IgD-negative memory B cell (primary cell): ENCODE data around the gene HAPLN2. TPM values are rescaled to one million over a fixed set of nuclear protein-coding genes. Genes with fewer than 3 reads are reported as not detected.

ENCODE experiments used
- H3K27ac Mint-ChIP-seq, 3 donors: one replicate each; pipeline ENCODE4 v1.8.0; 2020 to 2022; ENCODE audit warnings: mild to moderate bottlenecking in 3 of 3, mixed read lengths in 3 of 3, moderate library complexity in 1 of 3
- H3K27me3 Mint-ChIP-seq: one replicate; pipeline ENCODE4 v1.8.0; 2021; ENCODE audit warnings: mixed read lengths
- H3K36me3 Mint-ChIP-seq: one replicate; pipeline ENCODE4 v1.8.0; 2020; ENCODE audit warnings: mild to moderate bottlenecking, mixed read lengths
- H3K4me1 Mint-ChIP-seq, 3 donors: one replicate each; pipeline ENCODE4 v1.8.0; 2020 to 2022; ENCODE audit warnings: mixed read lengths in 3 of 3, mild to moderate bottlenecking in 1 of 3
- H3K4me3 Mint-ChIP-seq, 4 donors: one replicate each; pipeline ENCODE4 v1.8.0; 2020 to 2022; ENCODE audit warnings: mild to moderate bottlenecking in 4 of 4, mixed read lengths in 4 of 4, moderate library complexity in 3 of 4
- H3K9me3 Mint-ChIP-seq, 3 donors: one replicate each; pipeline ENCODE4 v1.8.0; 2020 to 2021; ENCODE audit warnings: mixed read lengths in 3 of 3, mild to moderate bottlenecking in 1 of 3
- polyA plus RNA-seq: library from polyadenylated mRNA; unstranded; fragments of 300-500 nt; fragmentation: Illumina TruSeq; gene quantifications from one replicate; pipeline ENCODE4 v1.2.3, GENCODE V29; 2021

Gene HAPLN2
- polyA plus RNA-seq, 1 donor from 2014 or later: not detected

DNA sequence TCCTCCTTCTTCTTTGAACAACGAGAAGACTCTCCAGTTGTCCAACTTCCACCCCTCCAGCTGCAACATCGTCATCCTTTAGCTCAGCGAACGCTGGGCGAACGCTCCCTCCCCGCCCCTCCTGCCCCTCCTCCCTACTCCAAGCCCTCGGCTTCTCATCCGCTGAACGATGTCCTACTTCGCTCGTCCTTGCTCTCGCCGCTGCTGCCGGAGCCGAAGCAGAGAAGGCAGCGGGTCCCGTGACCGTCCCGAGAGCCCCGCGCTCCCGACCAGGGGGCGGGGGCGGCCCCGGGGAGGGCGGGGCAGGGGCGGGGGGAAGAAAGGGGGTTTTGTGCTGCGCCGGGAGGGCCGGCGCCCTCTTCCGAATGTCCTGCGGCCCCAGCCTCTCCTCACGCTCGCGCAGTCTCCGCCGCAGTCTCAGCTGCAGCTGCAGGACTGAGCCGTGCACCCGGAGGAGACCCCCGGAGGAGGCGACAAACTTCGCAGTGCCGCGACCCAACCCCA lies 22.6 kb downstream of the HAPLN2 start, which contains the start of gene BCAN:
TSS of gene BCAN (plus strand) at position 357 of the 504 bp plus-strand sequence. CDS start 3,938 bp downstream, outside the sequence.
- Mint-ChIP-seq H3K36me3 (peaks cover 3% of the 10 kb centered on the region), H3K4me3 (peak within 1 kb of the TSS; percentile 17 to 83 (median 52)), H3K9me3 (no peaks in the 10 kb centered on the region), H3K27ac (no peak within 1 kb of the TSS), H3K4me1 (peaks cover 10 to 14% (median 12%) of the 10 kb centered on the region in 3 donors), H3K27me3 (peaks cover 59% of the 10 kb centered on the region)

DNA sequence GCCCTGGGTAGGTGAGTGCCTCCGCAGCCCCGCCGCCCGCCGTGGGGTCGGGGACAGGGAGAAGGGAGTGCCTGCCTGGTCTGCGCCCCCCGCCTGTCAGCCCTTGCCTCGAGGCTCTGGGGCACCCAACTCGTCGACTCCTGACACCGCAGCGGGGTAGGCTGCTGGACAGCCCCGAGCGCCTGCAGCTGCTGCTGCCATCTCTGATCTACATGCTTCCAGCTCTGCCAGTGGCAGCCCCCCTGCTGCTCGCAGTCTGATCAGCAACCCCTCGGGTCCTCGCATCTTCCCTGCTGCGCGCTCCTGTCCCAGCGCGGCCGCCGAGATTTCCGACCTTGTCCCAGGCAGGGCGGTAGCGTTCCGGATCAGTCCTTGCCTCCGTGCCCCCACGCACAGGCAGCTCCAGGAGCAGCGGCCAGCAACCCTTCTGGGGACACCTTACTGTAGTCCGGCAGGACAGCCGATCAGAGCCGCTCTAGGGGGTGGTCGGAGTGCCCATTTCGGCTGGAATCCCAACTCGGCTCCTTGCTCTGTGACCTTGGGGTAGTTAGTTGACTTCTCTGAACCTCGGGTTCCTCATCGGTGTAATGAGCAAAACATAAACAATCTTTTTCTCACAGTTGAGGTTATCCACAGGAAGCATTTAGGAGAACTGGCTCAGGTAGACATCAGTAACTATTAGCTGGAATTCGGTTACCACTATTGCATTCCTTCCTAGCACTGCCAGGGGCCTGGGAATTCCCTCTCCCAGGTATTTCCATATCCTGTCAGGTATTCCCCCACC lies 23.2 kb downstream of the HAPLN2 start:
- H3K36me3 Mint-ChIP-seq: peaks cover 3% of the 10 kb centered on the region
- peak overlapping the region; percentile 5 to 83 (median 52) for H3K4me3 Mint-ChIP-seq
- peaks cover 58% of the 10 kb centered on the region for H3K27me3 Mint-ChIP-seq
- H3K27ac Mint-ChIP-seq: no peak overlapping the region
- H3K4me1 Mint-ChIP-seq: peaks cover 10 to 14% (median 12%) of the 10 kb centered on the region in 3 donors
- no peaks in the 10 kb centered on the region for H3K9me3 Mint-ChIP-seq

DNA sequence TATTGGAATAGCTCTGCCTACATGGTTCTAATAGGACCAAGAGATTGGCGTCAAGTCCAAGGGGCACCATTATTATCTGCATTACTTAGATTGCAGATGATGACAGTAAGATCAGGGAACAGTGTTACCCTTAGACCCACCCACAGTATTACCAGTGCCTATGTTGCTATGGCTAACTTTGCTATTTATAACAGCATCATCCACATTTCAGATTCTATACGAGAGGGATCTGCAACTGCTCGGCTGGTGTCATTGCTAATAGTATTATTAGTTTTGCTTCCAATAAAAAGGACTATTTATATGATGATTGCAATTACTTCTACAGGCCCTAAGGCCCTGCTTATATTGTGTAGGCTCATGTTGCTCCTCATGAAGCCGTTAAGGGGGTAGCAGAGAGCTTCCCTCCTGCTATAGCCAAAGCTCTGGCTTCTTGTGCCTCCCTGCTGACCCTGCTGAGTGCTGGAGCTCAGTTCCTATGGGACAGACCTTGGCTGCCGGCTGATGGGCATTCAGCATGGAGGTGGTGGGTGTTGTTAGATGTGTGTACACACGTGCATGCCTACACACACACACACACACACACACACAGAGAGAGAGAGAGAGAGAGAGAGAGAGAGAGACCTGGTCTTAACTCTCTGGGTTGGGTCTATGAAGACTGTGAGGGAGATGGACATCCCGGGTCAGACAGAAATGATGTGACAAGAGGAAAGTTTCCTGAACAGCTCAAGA lies 24.0 kb downstream of the HAPLN2 start:
- H3K4me1 Mint-ChIP-seq: peaks cover 10 to 14% (median 12%) of the 10 kb centered on the region in 3 donors
- H3K4me3 Mint-ChIP-seq: peak overlapping the region in 2 of 4 donors; percentile 24 to 41
- peaks cover 59% of the 10 kb centered on the region for H3K27me3 Mint-ChIP-seq
- no peak overlapping the region for H3K27ac Mint-ChIP-seq
- no peaks in the 10 kb centered on the region for H3K9me3 Mint-ChIP-seq
- H3K36me3 Mint-ChIP-seq: peaks cover 2% of the 10 kb centered on the region

DNA sequence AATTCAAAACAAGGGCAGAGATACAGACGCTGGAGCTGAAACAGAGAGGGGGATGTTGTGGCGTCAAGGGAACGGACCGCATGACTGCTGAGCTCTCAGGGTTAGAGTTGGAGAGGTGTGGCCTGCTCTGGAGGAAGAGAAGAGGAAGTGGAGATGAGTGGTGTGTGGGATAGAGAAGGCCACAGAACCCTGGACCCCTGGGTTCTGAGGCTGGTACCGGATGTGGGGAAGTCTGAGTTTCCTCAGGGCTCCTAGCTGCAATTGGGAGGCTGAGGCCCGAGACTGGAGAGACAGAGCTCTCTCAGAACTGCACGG lies 24.5 kb downstream of the HAPLN2 start:
- no peak overlapping the region for H3K27ac Mint-ChIP-seq
- H3K9me3 Mint-ChIP-seq: no peaks in the 10 kb centered on the region
- H3K4me1 Mint-ChIP-seq: peaks cover 10 to 14% (median 12%) of the 10 kb centered on the region in 3 donors
- H3K27me3 Mint-ChIP-seq: peaks cover 57% of the 10 kb centered on the region
- H3K36me3 Mint-ChIP-seq: no peaks in the 10 kb centered on the region
- peak overlapping the region in 2 of 4 donors; percentile 6 to 24 for H3K4me3 Mint-ChIP-seq

GRCh38 chr1:156644146-156644545 lies 24.9 kb downstream of the HAPLN2 start:
- Mint-ChIP-seq H3K27ac (no peak overlapping the region), H3K4me1 (peaks cover 10 to 14% (median 12%) of the 10 kb centered on the region in 3 donors), H3K27me3 (peaks cover 56% of the 10 kb centered on the region), H3K4me3 (no peak overlapping the region), H3K36me3 (no peaks in the 10 kb centered on the region), H3K9me3 (no peaks in the 10 kb centered on the region)

DNA sequence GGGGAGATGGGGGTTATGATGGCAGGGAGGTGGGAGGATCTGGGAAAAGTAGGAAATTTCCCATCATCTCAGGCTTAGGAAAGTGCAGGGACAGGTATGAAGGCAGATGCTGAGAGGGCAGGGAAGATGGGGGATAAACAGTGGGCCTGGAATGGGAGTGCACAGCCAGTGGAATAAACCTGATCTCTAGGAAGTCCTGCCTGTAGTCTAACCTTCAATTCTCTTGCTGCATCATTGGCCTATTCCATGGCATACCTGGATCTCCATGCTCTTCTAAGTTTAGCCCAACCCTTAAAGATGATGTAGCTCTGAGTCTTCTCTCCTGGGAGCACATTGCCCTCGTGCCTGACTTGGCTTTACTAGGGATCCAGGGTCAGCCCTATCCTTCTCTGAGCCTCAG lies 25.4 kb downstream of the HAPLN2 start:
- no peaks in the 10 kb centered on the region for H3K36me3 Mint-ChIP-seq
- no peaks in the 10 kb centered on the region for H3K9me3 Mint-ChIP-seq
- no peak overlapping the region for H3K27ac Mint-ChIP-seq

DNA sequence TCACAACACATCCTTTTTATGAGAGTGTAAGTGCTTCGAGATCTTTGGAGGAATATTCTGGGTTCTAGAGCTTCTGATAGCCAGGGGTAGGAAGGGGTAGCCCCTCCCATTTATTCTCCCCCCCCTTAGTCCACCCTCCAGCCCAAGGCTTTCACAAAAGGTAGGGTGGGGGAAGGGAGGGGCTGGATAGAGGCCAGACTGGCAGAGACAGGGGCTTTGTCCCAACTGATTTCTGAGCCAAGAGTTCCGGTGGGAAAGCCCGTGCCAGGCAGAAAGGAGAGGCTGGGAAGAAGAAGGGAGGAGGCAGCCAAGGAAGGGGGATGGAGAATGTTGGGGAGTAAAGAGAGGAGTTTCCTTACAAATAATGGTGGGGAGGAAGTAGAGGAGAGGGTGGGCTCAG lies 25.8 kb downstream of the HAPLN2 start:
- H3K4me1 Mint-ChIP-seq: peaks cover 10 to 14% (median 12%) of the 10 kb centered on the region in 3 donors
- H3K9me3 Mint-ChIP-seq: no peaks in the 10 kb centered on the region
- peaks cover 56% of the 10 kb centered on the region for H3K27me3 Mint-ChIP-seq
- H3K27ac Mint-ChIP-seq: no peak overlapping the region
- H3K4me3 Mint-ChIP-seq: no peak overlapping the region
- no peaks in the 10 kb centered on the region for H3K36me3 Mint-ChIP-seq

More for the DNA sequence above, 25.4 kb downstream of the HAPLN2 start:
- Mint-ChIP-seq H3K4me3 (no peak overlapping the region), H3K4me1 (peaks cover 10 to 14% (median 12%) of the 10 kb centered on the region in 3 donors), H3K27me3 (peaks cover 55% of the 10 kb centered on the region)

GRCh38 chr1:156645666-156646065 lies 26.5 kb downstream of the HAPLN2 start:
- H3K27ac Mint-ChIP-seq: no peak overlapping the region
- H3K9me3 Mint-ChIP-seq: no peaks in the 10 kb centered on the region
- H3K4me3 Mint-ChIP-seq: no peak overlapping the region
- peaks cover 10 to 14% (median 11%) of the 10 kb centered on the region in 3 donors for H3K4me1 Mint-ChIP-seq
- peaks cover 53% of the 10 kb centered on the region for H3K27me3 Mint-ChIP-seq
- H3K36me3 Mint-ChIP-seq: no peaks in the 10 kb centered on the region

GRCh38 chr1:156646738-156647211 lies 27.6 kb downstream of the HAPLN2 start:
- H3K4me1 Mint-ChIP-seq: peaks cover 7 to 9% (median 7%) of the 10 kb centered on the region in 3 donors
- no peak overlapping the region for H3K4me3 Mint-ChIP-seq
- H3K27ac Mint-ChIP-seq: no peak overlapping the region
- H3K9me3 Mint-ChIP-seq: no peaks in the 10 kb centered on the region
- H3K36me3 Mint-ChIP-seq: no peaks in the 10 kb centered on the region
- peaks cover 45% of the 10 kb centered on the region for H3K27me3 Mint-ChIP-seq

GRCh38 chr1:156647351-156647750 lies 28.1 kb downstream of the HAPLN2 start:
- H3K27me3 Mint-ChIP-seq: peaks cover 49% of the 10 kb centered on the region
- peaks cover 6 to 9% (median 7%) of the 10 kb centered on the region in 3 donors for H3K4me1 Mint-ChIP-seq
- H3K27ac Mint-ChIP-seq: no peak overlapping the region
- no peak overlapping the region for H3K4me3 Mint-ChIP-seq
- no peaks in the 10 kb centered on the region for H3K36me3 Mint-ChIP-seq
- peaks cover 0 to 2% (median 0%) of the 10 kb centered on the region in 3 donors for H3K9me3 Mint-ChIP-seq

DNA sequence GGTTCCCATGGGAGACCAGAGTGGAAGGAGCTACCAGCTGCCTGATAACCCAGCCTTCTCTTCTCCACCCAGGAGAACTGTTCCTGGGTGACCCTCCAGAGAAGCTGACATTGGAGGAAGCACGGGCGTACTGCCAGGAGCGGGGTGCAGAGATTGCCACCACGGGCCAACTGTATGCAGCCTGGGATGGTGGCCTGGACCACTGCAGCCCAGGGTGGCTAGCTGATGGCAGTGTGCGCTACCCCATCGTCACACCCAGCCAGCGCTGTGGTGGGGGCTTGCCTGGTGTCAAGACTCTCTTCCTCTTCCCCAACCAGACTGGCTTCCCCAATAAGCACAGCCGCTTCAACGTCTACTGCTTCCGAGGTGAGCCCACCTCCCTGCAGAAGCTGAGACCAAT lies 29.3 kb downstream of the HAPLN2 start:
- peaks cover 48% of the 10 kb centered on the region for H3K27me3 Mint-ChIP-seq
- H3K4me1 Mint-ChIP-seq: peaks cover 3 to 4% (median 3%) of the 10 kb centered on the region in 3 donors
- no peak overlapping the region for H3K27ac Mint-ChIP-seq
- no peak overlapping the region for H3K4me3 Mint-ChIP-seq
- H3K9me3 Mint-ChIP-seq: peaks cover 0 to 2% (median 0%) of the 10 kb centered on the region in 3 donors
- H3K36me3 Mint-ChIP-seq: no peaks in the 10 kb centered on the region

- Mint-ChIP-seq H3K9me3 (peaks cover 0 to 2% (median 0%) of the 10 kb centered on the region in 3 donors), H3K4me1 (no peaks in the 10 kb centered on the region), H3K4me3 (no peak overlapping the region), H3K27ac (no peak overlapping the region), H3K27me3 (peaks cover 50% of the 10 kb centered on the region), H3K36me3 (no peaks in the 10 kb centered on the region)
Observed at GRCh38 chr1:156648951-156649350, 29.7 kb downstream of the HAPLN2 start.

DNA sequence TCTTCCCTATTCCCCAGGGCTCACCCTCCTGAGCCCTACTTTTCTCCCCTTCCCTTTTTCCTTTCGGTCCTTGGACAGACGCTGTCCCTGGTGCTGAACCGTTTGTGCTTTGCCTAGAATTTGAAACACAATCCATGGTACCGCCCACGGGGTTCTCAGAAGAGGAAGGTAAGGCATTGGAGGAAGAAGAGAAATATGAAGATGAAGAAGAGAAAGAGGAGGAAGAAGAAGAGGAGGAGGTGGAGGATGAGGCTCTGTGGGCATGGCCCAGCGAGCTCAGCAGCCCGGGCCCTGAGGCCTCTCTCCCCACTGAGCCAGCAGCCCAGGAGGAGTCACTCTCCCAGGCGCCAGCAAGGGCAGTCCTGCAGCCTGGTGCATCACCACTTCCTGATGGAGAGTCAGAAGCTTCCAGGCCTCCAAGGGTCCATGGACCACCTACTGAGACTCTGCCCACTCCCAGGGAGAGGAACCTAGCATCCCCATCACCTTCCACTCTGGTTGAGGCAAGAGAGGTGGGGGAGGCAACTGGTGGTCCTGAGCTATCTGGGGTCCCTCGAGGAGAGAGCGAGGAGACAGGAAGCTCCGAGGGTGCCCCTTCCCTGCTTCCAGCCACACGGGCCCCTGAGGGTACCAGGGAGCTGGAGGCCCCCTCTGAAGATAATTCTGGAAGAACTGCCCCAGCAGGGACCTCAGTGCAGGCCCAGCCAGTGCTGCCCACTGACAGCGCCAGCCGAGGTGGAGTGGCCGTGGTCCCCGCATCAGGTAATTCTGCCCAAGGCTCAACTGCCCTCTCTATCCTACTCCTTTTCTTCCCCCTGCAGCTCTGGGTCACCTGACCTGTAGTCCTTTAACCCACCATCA lies 33.1 kb downstream of the HAPLN2 start:
- H3K27me3 Mint-ChIP-seq: peaks cover 64% of the 10 kb centered on the region
- peaks cover 0 to 2% (median 0%) of the 10 kb centered on the region in 3 donors for H3K9me3 Mint-ChIP-seq
- peaks cover 1% of the 10 kb centered on the region for H3K36me3 Mint-ChIP-seq
- no peak overlapping the region for H3K4me3 Mint-ChIP-seq
- peaks cover 7 to 10% (median 9%) of the 10 kb centered on the region in 3 donors for H3K4me1 Mint-ChIP-seq
- no peak overlapping the region for H3K27ac Mint-ChIP-seq

DNA sequence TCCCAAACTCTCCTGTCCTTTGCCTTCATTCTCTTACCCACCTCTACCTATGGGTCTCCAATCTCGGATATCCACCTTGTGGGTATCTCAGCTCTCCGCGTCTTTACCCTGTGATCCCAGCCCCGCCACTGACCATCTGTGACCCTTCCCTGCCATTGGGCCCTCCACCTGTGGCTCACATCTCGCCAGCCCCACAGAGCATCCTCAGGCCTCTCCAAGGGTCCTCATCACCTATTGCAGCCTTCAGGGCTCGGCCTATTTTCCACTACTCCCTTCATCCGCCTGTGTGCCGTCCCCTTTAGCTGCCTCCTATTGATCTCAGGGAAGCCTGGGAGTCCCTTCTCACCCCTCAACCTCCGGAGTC lies 33.8 kb downstream of the HAPLN2 start:
- Mint-ChIP-seq H3K4me3 (no peak overlapping the region), H3K4me1 (peaks cover 10 to 12% (median 10%) of the 10 kb centered on the region in 3 donors), H3K27ac (no peak overlapping the region), H3K36me3 (peaks cover 2% of the 10 kb centered on the region), H3K27me3 (peaks cover 64% of the 10 kb centered on the region), H3K9me3 (peaks cover 0 to 2% (median 0%) of the 10 kb centered on the region in 3 donors)
